ENCODE data around the gene DAB2IP. TPM values are rescaled to one million over a fixed set of nuclear protein-coding genes. Genes with fewer than 3 reads are reported as not detected.
A peak's percentile ranks its signal among the peaks of the same experiment; 100 is the strongest.

DAB2IP gene
- total RNA-seq, 1 experiment from 2014 or later: 52.6 TPM

DNA sequence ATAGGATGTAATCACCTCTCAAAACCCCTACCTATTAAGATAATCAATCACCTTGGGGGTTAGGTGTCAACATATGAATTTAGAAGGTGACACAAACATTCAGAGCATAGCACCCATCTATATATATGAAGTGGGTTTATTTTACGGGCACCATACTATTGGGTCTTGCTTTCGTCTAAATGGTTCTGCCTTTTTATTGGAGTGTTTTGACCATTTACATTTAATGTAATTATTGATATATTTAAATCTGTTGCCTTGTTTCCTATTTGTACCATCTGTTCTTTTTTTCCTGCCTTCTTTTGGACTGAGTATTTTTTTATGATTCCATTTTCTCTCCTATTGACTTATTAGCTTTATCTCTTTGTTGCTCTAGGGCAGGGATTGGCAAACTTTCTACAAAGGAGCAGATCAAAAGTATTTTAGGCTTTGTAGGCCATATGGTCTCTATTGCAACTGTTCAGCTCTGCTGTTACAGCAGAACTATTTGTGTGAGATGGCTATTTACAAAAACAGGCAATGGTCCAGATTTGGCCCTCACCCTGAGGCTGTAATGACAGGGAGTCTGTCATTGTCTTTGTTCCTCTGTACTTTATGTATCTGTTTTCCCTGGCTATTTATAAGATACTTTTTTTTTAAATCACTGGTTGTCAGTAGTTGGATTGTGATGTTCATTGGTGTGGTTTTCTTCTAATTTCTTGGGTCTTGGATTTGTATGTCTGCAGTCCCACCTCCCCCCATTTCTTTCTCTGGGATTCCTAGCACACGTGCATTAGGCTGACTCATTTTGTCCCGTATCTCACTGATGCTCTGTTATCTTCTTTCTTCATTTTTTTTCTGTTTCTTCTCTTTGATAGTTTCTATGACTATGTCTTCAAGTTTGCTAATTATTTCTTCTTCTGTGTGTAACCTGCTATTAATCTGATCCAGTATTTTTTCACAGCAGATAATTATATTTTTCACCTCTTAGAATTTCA lies 127.1 kb downstream of the DAB2IP start:
- CTCF ChIA-PET: no interaction called here
- Mint-ChIP-seq H3K27ac (no peak overlapping the region), H3K9me3 (no peaks in the 10 kb centered on the region), H3K27me3 (ENCODE audit: low read depth) (no peaks in the 10 kb centered on the region), H3K36me3 (peaks cover 39% of the 10 kb centered on the region), H3K4me3 (no peak overlapping the region), H3K4me1 (peaks cover 16% of the 10 kb centered on the region)
- no peak for DNase-seq (ENCODE audit: low spot score)
- ATAC-seq: no peak
- TF ChIP-seq, protein P1, sequence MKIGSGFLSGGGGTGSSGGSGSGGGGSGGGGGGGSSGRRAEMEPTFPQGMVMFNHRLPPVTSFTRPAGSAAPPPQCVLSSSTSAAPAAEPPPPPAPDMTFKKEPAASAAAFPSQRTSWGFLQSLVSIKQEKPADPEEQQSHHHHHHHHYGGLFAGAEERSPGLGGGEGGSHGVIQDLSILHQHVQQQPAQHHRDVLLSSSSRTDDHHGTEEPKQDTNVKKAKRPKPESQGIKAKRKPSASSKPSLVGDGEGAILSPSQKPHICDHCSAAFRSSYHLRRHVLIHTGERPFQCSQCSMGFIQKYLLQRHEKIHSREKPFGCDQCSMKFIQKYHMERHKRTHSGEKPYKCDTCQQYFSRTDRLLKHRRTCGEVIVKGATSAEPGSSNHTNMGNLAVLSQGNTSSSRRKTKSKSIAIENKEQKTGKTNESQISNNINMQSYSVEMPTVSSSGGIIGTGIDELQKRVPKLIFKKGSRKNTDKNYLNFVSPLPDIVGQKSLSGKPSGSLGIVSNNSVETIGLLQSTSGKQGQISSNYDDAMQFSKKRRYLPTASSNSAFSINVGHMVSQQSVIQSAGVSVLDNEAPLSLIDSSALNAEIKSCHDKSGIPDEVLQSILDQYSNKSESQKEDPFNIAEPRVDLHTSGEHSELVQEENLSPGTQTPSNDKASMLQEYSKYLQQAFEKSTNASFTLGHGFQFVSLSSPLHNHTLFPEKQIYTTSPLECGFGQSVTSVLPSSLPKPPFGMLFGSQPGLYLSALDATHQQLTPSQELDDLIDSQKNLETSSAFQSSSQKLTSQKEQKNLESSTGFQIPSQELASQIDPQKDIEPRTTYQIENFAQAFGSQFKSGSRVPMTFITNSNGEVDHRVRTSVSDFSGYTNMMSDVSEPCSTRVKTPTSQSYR (CRISPR knock-in tag; IDR thresholded peaks at IDR 0.05): no peak
- TF ChIP-seq, protein P2, sequence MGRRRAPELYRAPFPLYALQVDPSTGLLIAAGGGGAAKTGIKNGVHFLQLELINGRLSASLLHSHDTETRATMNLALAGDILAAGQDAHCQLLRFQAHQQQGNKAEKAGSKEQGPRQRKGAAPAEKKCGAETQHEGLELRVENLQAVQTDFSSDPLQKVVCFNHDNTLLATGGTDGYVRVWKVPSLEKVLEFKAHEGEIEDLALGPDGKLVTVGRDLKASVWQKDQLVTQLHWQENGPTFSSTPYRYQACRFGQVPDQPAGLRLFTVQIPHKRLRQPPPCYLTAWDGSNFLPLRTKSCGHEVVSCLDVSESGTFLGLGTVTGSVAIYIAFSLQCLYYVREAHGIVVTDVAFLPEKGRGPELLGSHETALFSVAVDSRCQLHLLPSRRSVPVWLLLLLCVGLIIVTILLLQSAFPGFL (CRISPR knock-in tag; IDR thresholded peaks at IDR 0.05; ENCODE audit: borderline replicate concordance): no peak
- no peak for TF ChIP-seq SMAD4 (CRISPR knock-in tag; IDR thresholded peaks at IDR 0.05)
- POLR2A ChIA-PET: no interaction called here

DNA sequence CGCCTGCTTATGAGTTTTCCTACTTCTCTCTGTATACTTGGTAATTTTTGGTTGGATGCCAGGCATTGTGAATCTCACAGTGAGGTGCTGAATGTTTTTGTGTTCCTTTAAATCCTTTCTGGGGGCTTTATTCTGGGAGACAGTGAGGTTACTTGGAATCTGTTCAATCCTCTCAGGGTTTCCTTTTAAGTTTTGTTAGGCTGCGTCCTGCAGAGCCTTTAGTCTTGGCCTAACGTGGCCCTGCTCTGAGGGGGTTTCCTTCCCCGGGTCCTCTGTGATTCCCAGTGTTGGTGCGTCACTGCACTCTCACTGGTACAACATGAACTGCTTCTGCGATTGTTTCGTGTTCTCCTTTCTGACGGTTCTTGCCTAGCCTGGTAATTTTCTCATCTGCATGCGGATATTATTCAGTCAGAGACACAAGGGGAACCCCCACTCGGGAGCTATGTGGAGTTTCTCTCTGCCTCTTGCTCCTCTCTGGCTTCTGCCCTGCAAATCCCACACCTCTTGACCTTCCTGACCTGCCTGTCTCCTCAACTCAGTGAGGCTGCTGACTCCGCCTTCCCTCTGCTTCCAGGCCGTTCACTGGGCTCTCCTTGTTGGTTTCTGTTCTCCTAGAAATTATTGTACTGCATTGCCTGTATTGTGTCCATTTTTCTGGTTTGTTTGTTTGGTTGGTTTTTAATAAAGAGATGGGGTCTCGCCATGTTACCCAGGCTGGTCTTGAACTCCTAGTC lies 128.1 kb downstream of the DAB2IP start:
- no peaks in the 10 kb centered on the region for H3K27me3 Mint-ChIP-seq (ENCODE audit: low read depth)
- H3K27ac Mint-ChIP-seq: peak overlapping the region; percentile 33
- ATAC-seq: no peak
- ChIA-PET CTCF (no interaction called here), POLR2A (no interaction called here)
- no peak for DNase-seq (ENCODE audit: low spot score)
- H3K36me3 Mint-ChIP-seq: peaks cover 39% of the 10 kb centered on the region
- H3K9me3 Mint-ChIP-seq: no peaks in the 10 kb centered on the region
- TF ChIP-seq MYBL2 (CRISPR knock-in tag; IDR thresholded peaks at IDR 0.05) (no peak), ZNF423 (CRISPR knock-in tag; IDR thresholded peaks at IDR 0.05) (no peak), ELF4 (CRISPR knock-in tag; IDR thresholded peaks at IDR 0.05; ENCODE audit: low read depth) (no peak), GRHL2 (CRISPR knock-in tag; IDR thresholded peaks at IDR 0.05; ENCODE audit: insufficient replicate concordance, severe bottlenecking) (no peak), HMGA2 (CRISPR knock-in tag; IDR thresholded peaks at IDR 0.05) (no peak), ZNF121 (CRISPR knock-in tag; IDR thresholded peaks at IDR 0.05) (no peak), TP53 (CRISPR knock-in tag; IDR thresholded peaks at IDR 0.05) (no peak), ESRRA (CRISPR knock-in tag; IDR thresholded peaks at IDR 0.05; ENCODE audit: borderline replicate concordance) (no peak), ZNF317 (CRISPR knock-in tag; IDR thresholded peaks at IDR 0.05; ENCODE audit: borderline replicate concordance, low read depth) (no peak), NFATC4 (CRISPR knock-in tag; IDR thresholded peaks at IDR 0.05) (no peak)
- TF ChIP-seq, protein P3, sequence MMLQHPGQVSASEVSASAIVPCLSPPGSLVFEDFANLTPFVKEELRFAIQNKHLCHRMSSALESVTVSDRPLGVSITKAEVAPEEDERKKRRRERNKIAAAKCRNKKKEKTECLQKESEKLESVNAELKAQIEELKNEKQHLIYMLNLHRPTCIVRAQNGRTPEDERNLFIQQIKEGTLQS (CRISPR knock-in tag; conservative IDR thresholded peaks at IDR 0.05): no peak
- TF ChIP-seq, protein P4, sequence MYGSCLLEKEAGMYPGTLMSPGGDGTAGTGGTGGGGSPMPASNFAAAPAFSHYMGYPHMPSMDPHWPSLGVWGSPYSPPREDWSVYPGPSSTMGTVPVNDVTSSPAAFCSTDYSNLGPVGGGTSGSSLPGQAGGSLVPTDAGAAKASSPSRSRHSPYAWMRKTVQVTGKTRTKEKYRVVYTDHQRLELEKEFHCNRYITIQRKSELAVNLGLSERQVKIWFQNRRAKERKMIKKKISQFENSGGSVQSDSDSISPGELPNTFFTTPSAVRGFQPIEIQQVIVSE (CRISPR knock-in tag; IDR thresholded peaks at IDR 0.05; ENCODE audit: borderline replicate concordance): no peak
- H3K4me1 Mint-ChIP-seq: peaks cover 26% of the 10 kb centered on the region
- H3K4me3 Mint-ChIP-seq: no peak overlapping the region
